Kidney epithelial cell (primary cell): ENCODE data around the gene IL19. TPM values are rescaled to one million over a fixed set of nuclear protein-coding genes. Genes with fewer than 3 reads are reported as not detected.

ENCODE experiments used
- DNase-seq: peaks from one replicate; pipeline ENCODE4 v3.0.0-alpha.2; 2010; ENCODE audit warnings: low read depth
- H3K27me3 ChIP-seq: 2 replicates; pipeline ENCODE4 v1.6.0; 2011; ENCODE audit warnings: low read length; ENCODE audit not compliant: control insufficient read depth, insufficient read depth
- H3K36me3 ChIP-seq: 2 replicates; pipeline ENCODE4 v1.5.1; 2011; ENCODE audit warnings: low read length; ENCODE audit not compliant: control insufficient read depth, insufficient read depth
- H3K4me3 ChIP-seq: 2 replicates; pipeline ENCODE4 v1.5.1; 2011; ENCODE audit warnings: low read depth, mild to moderate bottlenecking, control low read depth, low read length
- total RNA-seq: library from RNA; depleted of rRNA; stranded (reverse); fragments of >200 nt; gene quantifications from 2 replicates; pipeline ENCODE4 v1.2.3, GENCODE V29; 2015
- TF ChIP-seq, protein P1 (sequence below): IDR thresholded peaks from 2 replicates; pipeline ENCODE4 v1.5.1; 2011; ENCODE audit warnings: mild to moderate bottlenecking, moderate library complexity, low read length, control low read depth, inconsistent platforms; ENCODE audit not compliant: insufficient read depth, poor library complexity, severe bottlenecking

The IL19 gene
- total RNA-seq, 1 donor from 2014 or later: not detected

DNA sequence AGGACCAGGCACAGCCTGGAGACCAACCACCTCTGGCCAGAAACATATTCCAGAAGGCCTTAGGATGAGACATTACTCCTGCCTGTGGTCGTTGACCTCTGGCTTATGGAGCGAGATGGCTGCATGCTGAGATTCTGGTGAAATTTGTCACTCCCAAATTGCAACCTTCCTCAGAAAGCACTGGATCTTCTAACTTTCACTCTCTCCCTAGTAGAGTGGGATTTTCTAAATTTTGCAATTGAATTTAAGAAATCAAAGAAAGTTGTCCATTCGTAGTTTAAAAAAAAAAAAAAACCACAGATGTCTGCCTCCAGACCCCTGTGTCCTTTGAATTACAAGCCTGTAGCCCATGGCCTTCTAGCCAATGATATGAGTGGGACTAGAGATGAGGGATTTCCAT is 30.3 kb downstream of the IL19 start:
- Histone ChIP-seq H3K36me3 (no peaks in the 10 kb centered on the region), H3K27me3 (no peaks in the 10 kb centered on the region), H3K4me3 (no peak overlapping the region)
- DNase-seq: no peak
- TF ChIP-seq, protein P1, sequence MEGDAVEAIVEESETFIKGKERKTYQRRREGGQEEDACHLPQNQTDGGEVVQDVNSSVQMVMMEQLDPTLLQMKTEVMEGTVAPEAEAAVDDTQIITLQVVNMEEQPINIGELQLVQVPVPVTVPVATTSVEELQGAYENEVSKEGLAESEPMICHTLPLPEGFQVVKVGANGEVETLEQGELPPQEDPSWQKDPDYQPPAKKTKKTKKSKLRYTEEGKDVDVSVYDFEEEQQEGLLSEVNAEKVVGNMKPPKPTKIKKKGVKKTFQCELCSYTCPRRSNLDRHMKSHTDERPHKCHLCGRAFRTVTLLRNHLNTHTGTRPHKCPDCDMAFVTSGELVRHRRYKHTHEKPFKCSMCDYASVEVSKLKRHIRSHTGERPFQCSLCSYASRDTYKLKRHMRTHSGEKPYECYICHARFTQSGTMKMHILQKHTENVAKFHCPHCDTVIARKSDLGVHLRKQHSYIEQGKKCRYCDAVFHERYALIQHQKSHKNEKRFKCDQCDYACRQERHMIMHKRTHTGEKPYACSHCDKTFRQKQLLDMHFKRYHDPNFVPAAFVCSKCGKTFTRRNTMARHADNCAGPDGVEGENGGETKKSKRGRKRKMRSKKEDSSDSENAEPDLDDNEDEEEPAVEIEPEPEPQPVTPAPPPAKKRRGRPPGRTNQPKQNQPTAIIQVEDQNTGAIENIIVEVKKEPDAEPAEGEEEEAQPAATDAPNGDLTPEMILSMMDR: no peak

- Histone ChIP-seq H3K27me3 (no peaks in the 10 kb centered on the region), H3K4me3 (no peak overlapping the region), H3K36me3 (no peaks in the 10 kb centered on the region)
- TF ChIP-seq, protein P1: no peak
- DNase-seq: no peak
Observed at GRCh38 chr1:206801467-206801866, 30.9 kb downstream of the IL19 start.

GRCh38 chr1:206802401-206802800 is 31.8 kb downstream of the IL19 start:
- no peak for DNase-seq
- no peaks in the 10 kb centered on the region for H3K27me3 ChIP-seq
- no peaks in the 10 kb centered on the region for H3K36me3 ChIP-seq
- no peak overlapping the region for H3K4me3 ChIP-seq
- TF ChIP-seq, protein P1: no peak

GRCh38 chr1:206803221-206803730 is 32.7 kb downstream of the IL19 start:
- Histone ChIP-seq H3K36me3 (no peaks in the 10 kb centered on the region), H3K4me3 (no peak overlapping the region), H3K27me3 (no peaks in the 10 kb centered on the region)
- TF ChIP-seq, protein P1: no peak
- DNase-seq: no peak

- Histone ChIP-seq H3K27me3 (peaks cover 2% of the 10 kb centered on the region), H3K4me3 (no peak overlapping the region), H3K36me3 (no peaks in the 10 kb centered on the region)
- DNase-seq: no peak
- TF ChIP-seq, protein P1: no peak
Observed at GRCh38 chr1:206804156-206804737, 33.7 kb downstream of the IL19 start.

GRCh38 chr1:206805357-206805756 is 34.8 kb downstream of the IL19 start:
- TF ChIP-seq, protein P1: no peak
- Histone ChIP-seq H3K27me3 (peaks cover 2% of the 10 kb centered on the region), H3K36me3 (no peaks in the 10 kb centered on the region), H3K4me3 (no peak overlapping the region)
- no peak for DNase-seq
